Cardiac fibroblast (primary cell): Measurements from ENCODE around the gene GSX1.
A peak's percentile ranks its signal among the peaks of the same experiment; 100 is the strongest.

Source experiments
- DNase-seq, 2 donors: peaks; one replicate each; pipeline versions ENCODE4 v3.0.0 to v3.0.0-alpha.2; 2010; ENCODE audit warnings: low read depth in 2 of 2
- H3K4me3 ChIP-seq, 2 donors: replicated peaks in 1 of 2; 1 replicate in 1 of 2; 2 replicates in 1 of 2; pipeline ENCODE4 v1.5.1; 2011; ENCODE audit warnings: low read depth in 2 of 2, low read length in 2 of 2, mild to moderate bottlenecking in 2 of 2, moderate library complexity in 1 of 2
- CTCF ChIP-seq: IDR thresholded peaks from one replicate; pipeline ENCODE4 v1.5.1; 2011; ENCODE audit warnings: low read depth, mild to moderate bottlenecking, low read length, inconsistent platforms

Gene GSX1

DNA sequence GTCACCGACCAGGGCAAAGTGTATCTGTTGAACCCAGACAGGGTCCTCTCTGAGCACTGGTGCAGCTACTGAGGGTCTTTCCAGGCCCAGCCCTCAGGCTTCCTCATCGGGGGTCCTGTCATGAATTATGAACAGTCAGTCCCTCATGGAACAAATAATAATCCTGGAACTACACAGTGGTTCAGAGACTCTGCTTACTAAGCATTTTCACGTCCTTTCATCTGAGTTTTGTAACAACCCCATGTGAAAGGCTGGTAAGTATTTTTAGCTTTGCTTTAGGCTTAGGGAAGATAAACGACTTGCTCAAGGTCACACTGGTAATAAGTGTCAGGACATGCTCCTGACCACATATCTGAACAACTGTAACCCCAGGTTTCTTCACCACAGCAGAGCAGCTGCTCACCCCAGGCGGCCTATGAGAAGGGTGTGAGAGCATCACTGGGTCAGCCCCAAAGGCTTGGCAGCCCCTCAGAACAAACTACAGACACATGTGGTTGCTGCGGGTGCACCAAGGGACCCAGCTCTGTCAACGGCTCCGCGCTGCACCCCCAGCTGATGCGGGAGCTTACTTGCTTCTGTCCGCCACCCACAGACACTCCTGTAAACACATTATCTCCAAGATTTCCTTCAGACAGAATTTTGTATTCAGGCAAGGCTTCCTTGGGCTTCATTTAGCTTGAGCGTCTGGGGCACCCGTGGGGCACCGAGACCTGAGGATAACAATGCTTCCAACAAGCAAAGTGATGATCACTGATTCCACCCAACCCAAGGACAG, 19.4 kb upstream of the GSX1 start:
- TF ChIP-seq CTCF = no peak
- no peak for DNase-seq
- no peak overlapping the region for H3K4me3 ChIP-seq

GRCh38 chr13:27774169-27774568, 18.1 kb upstream of the GSX1 start:
- TF ChIP-seq CTCF = no peak
- DNase-seq = no peak
- H3K4me3 ChIP-seq = no peak overlapping the region

DNA sequence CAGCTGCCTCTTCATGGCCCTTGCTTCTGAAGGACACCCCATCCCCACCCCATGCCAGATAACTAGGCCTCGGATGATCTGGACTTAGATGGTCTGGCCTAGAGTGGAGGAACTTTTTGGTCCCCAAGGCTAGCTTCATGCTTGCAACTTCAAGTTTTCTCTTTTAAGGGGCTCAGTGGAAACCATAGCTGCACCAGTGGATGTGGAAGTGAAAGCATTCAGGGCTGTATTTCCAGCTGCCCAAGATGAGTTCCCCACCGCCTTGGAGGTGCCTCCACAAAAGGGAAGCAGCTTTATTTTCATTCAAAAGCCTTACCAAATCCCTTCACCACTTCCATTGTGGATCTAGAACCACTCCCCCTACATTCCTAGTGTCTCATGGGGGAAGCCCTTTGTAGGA, 17.6 kb upstream of the GSX1 start:
- no peak for DNase-seq
- no peak overlapping the region for H3K4me3 ChIP-seq
- TF ChIP-seq CTCF = no peak

DNA sequence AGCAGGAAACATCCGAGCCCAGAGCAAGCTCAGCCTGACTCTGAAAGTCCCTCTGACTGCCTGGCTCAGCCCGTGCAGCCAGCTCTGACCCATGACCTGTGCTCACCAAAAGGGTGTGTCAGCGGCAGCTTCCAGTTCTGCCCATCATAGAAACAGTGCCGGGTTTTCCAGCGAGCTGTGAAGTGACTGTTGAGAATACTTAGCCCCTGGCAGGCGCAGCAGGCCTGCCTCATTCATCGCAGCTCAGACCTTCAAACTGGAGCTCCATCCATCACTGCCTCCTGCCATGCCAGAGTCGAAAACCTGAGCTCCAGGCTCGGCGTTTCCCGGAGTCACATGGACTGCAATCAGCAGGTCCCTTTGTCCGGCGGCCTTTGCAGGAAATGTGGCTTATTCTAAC, 16.3 kb upstream of the GSX1 start:
- no peak for DNase-seq
- H3K4me3 ChIP-seq = no peak overlapping the region
- TF ChIP-seq CTCF = no peak

GRCh38 chr13:27782151-27782550, 10.1 kb upstream of the GSX1 start:
- TF ChIP-seq CTCF = no peak
- DNase-seq = no peak

DNA sequence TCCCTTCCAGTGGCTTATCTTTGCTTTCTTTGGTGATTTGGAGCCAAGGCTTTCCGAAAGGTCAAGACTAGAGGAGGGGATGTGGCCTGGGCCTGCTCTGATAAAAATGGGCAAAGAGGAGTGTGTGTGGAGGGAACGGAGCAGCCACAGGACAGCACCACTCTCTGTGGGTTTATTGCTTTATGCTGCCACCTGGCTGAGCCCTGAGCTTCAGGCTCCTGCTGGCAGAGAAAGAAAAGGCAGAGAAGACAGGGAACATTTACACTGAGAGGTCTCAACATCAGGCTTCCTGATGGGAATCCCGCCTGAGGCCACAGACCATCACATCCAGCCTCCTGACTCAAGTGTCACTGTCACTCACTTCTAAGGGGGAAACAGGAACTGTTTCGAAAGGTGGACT, 9.2 kb upstream of the GSX1 start:
- DNase-seq = peak in 1 of 2 donors; percentile 34

More at GRCh38 chr13:27782151-27782550, 10.1 kb upstream of the GSX1 start:
- no peak overlapping the region for H3K4me3 ChIP-seq

More for the DNA sequence above, 9.2 kb upstream of the GSX1 start:
- H3K4me3 ChIP-seq = no peak overlapping the region
- peak; percentile 25 for TF ChIP-seq CTCF
